ENCODE measurements around the gene TTLL8.

DNA sequence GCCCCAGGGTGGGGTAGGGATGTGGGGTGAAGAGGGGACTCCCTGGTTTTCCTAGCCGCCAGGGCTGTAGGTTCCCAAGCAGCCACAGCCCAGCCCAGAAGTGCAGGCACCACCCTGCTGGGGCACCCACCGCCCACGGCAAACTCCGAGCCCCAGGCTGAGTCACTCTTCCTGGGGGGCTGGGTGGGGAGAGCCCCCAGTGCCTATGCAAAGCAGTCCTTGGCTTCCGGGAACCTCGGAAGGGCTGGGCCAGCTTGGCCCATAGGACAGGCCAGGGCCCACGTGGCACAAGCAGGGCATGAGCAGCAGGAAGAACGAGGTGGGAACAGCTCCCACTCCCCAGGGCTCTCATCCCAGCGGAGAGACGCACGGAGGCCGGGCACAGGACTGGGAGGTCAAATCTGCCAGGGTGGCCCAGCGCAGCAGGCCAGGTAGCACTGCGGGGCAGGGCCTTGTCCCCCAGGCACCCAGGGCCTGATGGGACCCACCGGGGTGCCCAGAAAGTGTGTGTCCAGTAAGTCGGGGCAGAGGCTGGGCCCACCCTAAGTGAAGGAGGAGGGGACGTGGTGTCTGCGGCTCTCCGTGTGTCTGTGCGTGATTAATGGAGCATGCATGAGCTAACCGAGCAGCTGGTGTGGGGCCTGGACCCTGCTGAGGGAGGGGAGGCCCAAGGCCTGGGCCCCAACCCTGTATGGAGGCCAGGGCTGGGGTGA lies 41.0 kb downstream of the TTLL8 start:
- TF ChIP-seq TAF1 (IDR thresholded peaks at IDR 0.05; ENCODE audit: borderline replicate concordance, insufficient read depth, low read length) = no peak
- TF ChIP-seq, protein P1, sequence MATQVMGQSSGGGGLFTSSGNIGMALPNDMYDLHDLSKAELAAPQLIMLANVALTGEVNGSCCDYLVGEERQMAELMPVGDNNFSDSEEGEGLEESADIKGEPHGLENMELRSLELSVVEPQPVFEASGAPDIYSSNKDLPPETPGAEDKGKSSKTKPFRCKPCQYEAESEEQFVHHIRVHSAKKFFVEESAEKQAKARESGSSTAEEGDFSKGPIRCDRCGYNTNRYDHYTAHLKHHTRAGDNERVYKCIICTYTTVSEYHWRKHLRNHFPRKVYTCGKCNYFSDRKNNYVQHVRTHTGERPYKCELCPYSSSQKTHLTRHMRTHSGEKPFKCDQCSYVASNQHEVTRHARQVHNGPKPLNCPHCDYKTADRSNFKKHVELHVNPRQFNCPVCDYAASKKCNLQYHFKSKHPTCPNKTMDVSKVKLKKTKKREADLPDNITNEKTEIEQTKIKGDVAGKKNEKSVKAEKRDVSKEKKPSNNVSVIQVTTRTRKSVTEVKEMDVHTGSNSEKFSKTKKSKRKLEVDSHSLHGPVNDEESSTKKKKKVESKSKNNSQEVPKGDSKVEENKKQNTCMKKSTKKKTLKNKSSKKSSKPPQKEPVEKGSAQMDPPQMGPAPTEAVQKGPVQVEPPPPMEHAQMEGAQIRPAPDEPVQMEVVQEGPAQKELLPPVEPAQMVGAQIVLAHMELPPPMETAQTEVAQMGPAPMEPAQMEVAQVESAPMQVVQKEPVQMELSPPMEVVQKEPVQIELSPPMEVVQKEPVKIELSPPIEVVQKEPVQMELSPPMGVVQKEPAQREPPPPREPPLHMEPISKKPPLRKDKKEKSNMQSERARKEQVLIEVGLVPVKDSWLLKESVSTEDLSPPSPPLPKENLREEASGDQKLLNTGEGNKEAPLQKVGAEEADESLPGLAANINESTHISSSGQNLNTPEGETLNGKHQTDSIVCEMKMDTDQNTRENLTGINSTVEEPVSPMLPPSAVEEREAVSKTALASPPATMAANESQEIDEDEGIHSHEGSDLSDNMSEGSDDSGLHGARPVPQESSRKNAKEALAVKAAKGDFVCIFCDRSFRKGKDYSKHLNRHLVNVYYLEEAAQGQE (IDR thresholded peaks at IDR 0.05; ENCODE audit: insufficient read depth in 1 of 2, low read depth in 2 of 2, low read length in 2 of 2) = no peak
- TF ChIP-seq POLR2AphosphoS5 (IDR thresholded peaks at IDR 0.05; ENCODE audit: low read depth, low read length) = no peak
- no peak for TF ChIP-seq SIN3A (IDR thresholded peaks at IDR 0.05; ENCODE audit: borderline replicate concordance, insufficient read depth, low read length)
- no peak for TF ChIP-seq FOXP2 (optimal IDR thresholded peaks at IDR 0.05; ENCODE audit: borderline replicate concordance, extremely low read depth, extremely low read length, insufficient read depth)

All from PFSK-1 (cell line).